K562 (cell line): Measurements from ENCODE around the gene ENO3.

Experiments used
- ATF3 ChIP-seq, 2 experiments: fragments of 450-650 bp in 1 of 2; sonication (generic) in 1 of 2; formaldehyde crosslinking in 1 of 2; IDR thresholded peaks in 1 of 2; conservative IDR thresholded peaks in 1 of 2; 2 replicates each; pipeline versions ENCODE4 v1.6.1 to v1.8.1; 2016 to 2023; ENCODE audit warnings: mild to moderate bottlenecking in 2 of 2, moderate library complexity in 2 of 2, inconsistent platforms in 1 of 2, missing genetic modification reagents in 1 of 2
- BACH1 ChIP-seq: fragments of 200-800 bp; sonication (Bioruptor generic); IDR thresholded peaks from 2 replicates; pipeline ENCODE4 v1.6.1; 2016; ENCODE audit warnings: missing genetic modification characterization, missing compliant biosample characterization
- CCNT2 ChIP-seq: IDR thresholded peaks from 2 replicates; pipeline ENCODE4 v1.6.1; 2011; ENCODE audit warnings: borderline replicate concordance, low read depth, mild to moderate bottlenecking, moderate library complexity, mixed read lengths, low read length; ENCODE audit not compliant: insufficient read length; ENCODE audit errors: extremely low read depth
- CTCF ChIP-seq, 3 experiments: IDR thresholded peaks in 2 of 3; conservative IDR thresholded peaks in 1 of 3; 2 replicates each; pipeline ENCODE4 v1.5.1; 2011 to 2012; ENCODE audit warnings: low read length in 3 of 3, mild to moderate bottlenecking in 3 of 3, control low read depth in 2 of 3, improper control_type of control experiment in 1 of 3, inconsistent platforms in 1 of 3, low read depth in 1 of 3, mixed read lengths in 1 of 3, moderate library complexity in 1 of 3; ENCODE audit not compliant: insufficient read depth in 2 of 3
- ELF2 ChIP-seq: fragments of 250-450 bp; sonication (Bioruptor Pico); IDR thresholded peaks from 2 replicates; pipeline ENCODE4 v1.5.0; 2021; ENCODE audit warnings: mild to moderate bottlenecking
- GATAD2B ChIP-seq: fragments of 450-650 bp; IDR thresholded peaks from 2 replicates; pipeline ENCODE4 v1.6.1; 2017; ENCODE audit warnings: mild to moderate bottlenecking, borderline replicate concordance
- ILF3 ChIP-seq: fragments of 450-650 bp; IDR thresholded peaks from 2 replicates; pipeline ENCODE4 v1.6.1; 2018; ENCODE audit warnings: antibody characterized with exemption, mild to moderate bottlenecking, moderate library complexity, borderline replicate concordance
- POLR2AphosphoS5 ChIP-seq: IDR thresholded peaks from 2 replicates; pipeline ENCODE4 v1.6.1; 2011; ENCODE audit warnings: mild to moderate bottlenecking, low read depth, low read length, moderate library complexity; ENCODE audit not compliant: control insufficient read depth, insufficient read depth
- PRMT5 ChIP-seq: sonication (generic); formaldehyde crosslinking; IDR thresholded peaks from 2 replicates; pipeline ENCODE4 v1.5.0; 2020; ENCODE audit warnings: missing genetic modification reagents
- SMARCA5 ChIP-seq: fragments of 450-650 bp; IDR thresholded peaks from 2 replicates; pipeline ENCODE4 v1.6.1; 2016
- TARDBP ChIP-seq: fragments of 450-650 bp; IDR thresholded peaks from 2 replicates; pipeline ENCODE4 v1.6.1; 2016
- YY1 ChIP-seq, 3 experiments: IDR thresholded peaks; 2 replicates each; pipeline ENCODE4 v1.6.1; 2011; ENCODE audit warnings: low read length in 2 of 3, mild to moderate bottlenecking in 2 of 3, moderate library complexity in 2 of 3, borderline replicate concordance in 1 of 3, control low read depth in 1 of 3, low read depth in 1 of 3; ENCODE audit not compliant: insufficient read depth in 3 of 3, insufficient replicate concordance in 2 of 3, control insufficient read depth in 1 of 3, insufficient read length in 1 of 3; ENCODE audit errors: extremely low read depth in 1 of 3
- TF ChIP-seq, protein P1 (sequence below): fragments of 450-650 bp; formaldehyde crosslinking; IDR thresholded peaks from 2 replicates; pipeline ENCODE4 v1.4.0; 2022; ENCODE audit warnings: missing genetic modification characterization

DNA sequence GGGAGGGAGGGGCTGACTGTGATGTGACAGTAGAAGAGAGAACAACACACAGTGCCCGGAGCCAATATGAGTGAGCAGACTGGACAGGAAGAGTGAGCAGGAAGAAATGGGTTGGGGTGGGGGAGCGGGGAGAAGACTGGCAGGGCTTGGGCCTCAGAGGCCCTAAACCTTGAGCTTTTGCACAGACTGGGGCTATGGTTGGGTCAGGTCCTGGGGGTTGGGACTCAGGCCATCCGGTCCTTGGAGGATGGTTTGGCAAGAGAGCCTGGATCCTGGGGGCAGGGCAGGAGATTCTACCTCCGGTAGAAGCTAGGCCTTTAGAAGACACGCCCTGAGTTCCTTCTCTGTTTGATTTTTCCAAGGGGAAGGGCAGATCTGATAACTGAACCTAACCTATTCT is 35.5 kb downstream of the ENO3 start:
- TF ChIP-seq, protein P1, sequence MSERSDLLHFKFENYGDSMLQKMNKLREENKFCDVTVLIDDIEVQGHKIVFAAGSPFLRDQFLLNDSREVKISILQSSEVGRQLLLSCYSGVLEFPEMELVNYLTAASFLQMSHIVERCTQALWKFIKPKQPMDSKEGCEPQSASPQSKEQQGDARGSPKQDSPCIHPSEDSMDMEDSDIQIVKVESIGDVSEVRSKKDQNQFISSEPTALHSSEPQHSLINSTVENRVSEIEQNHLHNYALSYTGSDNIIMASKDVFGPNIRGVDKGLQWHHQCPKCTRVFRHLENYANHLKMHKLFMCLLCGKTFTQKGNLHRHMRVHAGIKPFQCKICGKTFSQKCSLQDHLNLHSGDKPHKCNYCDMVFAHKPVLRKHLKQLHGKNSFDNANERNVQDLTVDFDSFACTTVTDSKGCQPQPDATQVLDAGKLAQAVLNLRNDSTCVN = no peak
- TF ChIP-seq ELF2 (CRISPR knock-in tag) (no peak), GATAD2B (no peak), CTCF (IDR thresholded peaks at IDR 0.05 in 2 of 3, conservative IDR thresholded peaks at IDR 0.05 in 1 of 3; ENCODE audit: insufficient read depth in 2 of 3, low read depth in 1 of 3, low read length in 3 of 3) (no peak), SMARCA5 (no peak), CCNT2 (no peak), TARDBP (no peak), YY1 (IDR thresholded peaks at IDR 0.05; ENCODE audit: borderline replicate concordance in 1 of 3, control insufficient read depth in 1 of 3, extremely low read depth in 1 of 3, insufficient read depth in 3 of 3, insufficient read length in 1 of 3, insufficient replicate concordance in 2 of 3, low read depth in 1 of 3, low read length in 2 of 3) (no peak), PRMT5 (CRISPR knock-in tag) (no peak), ILF3 (no peak), BACH1 (tag) (no peak), POLR2AphosphoS5 (no peak), ATF3 (IDR thresholded peaks at IDR 0.05) (no peak), ATF3 (CRISPR knock-in tag; conservative IDR thresholded peaks at IDR 0.05) (no peak)
